Motor neuron (in vitro differentiated cells): Measurements from ENCODE around the gene SMIM43. TPM values are rescaled to one million over a fixed set of nuclear protein-coding genes. Genes with fewer than 3 reads are reported as not detected.

Experiments used
- ATAC-seq, 8 experiments: fragments of 200-7000 bp; cut with Tn5 transposase; replicated peaks in 6 of 8; 2 replicates each; pipeline ENCODE4 v1.8.0; 2021; ENCODE audit warnings: mild to moderate bottlenecking in 8 of 8, moderate library complexity in 8 of 8
- H3K27ac ChIP-seq, 2 donors: fragments of 250-450 bp; sonication (Bioruptor Pico); 2 replicates each; pipeline ENCODE4 v1.9.0; 2021; ENCODE audit warnings: antibody characterized with exemption in 2 of 2, mild to moderate bottlenecking in 2 of 2, moderate library complexity in 1 of 2
- H3K4me1 ChIP-seq, 2 donors: fragments of 250-450 bp; sonication (Bioruptor Pico); replicated peaks in 1 of 2; 2 replicates each; pipeline ENCODE4 v1.6.1; 2021; ENCODE audit warnings: antibody characterized with exemption in 2 of 2, mild to moderate bottlenecking in 2 of 2, moderate library complexity in 1 of 2
- H3K4me3 ChIP-seq, 5 donors: fragments of 250-450 bp; sonication (Bioruptor Pico); 2 replicates each; pipeline ENCODE4 v1.9.0; 2021; ENCODE audit warnings: antibody characterized with exemption in 5 of 5, mild to moderate bottlenecking in 5 of 5, moderate library complexity in 4 of 5
- WGBS, 10 experiments: fragments of 450-650 bp; shearing (Covaris generic); methylation state at CpG; one replicate each; pipeline ENCODE4 v1.0.0; 2022; 5-methylcytosine and 5-hydroxymethylcytosine counted together
- in situ Hi-C, 9 experiments: fragments of 400-800 bp; cut with MboI; loops; one replicate each; pipeline ENCODE4 v1.15.0; 2021; ENCODE audit warnings: low sequenced_read_pairs in 9 of 9, low pct_unique_long_range_greater_than_20kb in 2 of 9; ENCODE audit not compliant: unreplicated experiment in 9 of 9
- total RNA-seq, 8 experiments: library from RNA; unstranded; fragments of 300-600 nt; gene quantifications; 2 replicates each; pipeline versions ENCODE4 v1.2.3 to v1.2.4, GENCODE V29; 2022

Gene SMIM43
- total RNA-seq, 8 experiments from 2014 or later = 0.27 to 1.8 (median 0.84) TPM; not detected in 4

- no peaks in the 10 kb centered on the region for H3K4me1 ChIP-seq
- H3K4me3 ChIP-seq = no peak overlapping the region
- no peak for ATAC-seq
- 71 to 100% (median 92%) methylated on average over 1 of the region's 1 CpG; no CpG with 5 or more reads in 6 of the 10 experiments for WGBS, 10 experiments
- in situ Hi-C loops = loop anchor here in 1 of 9 experiments (25.0 kb wide), 1 partner anchor 262 kb away; no protein-coding TSS in a partner anchor
- H3K27ac ChIP-seq = no peak overlapping the region
These were observed 40.3 kb downstream of the SMIM43 start for GRCh38 chr4:121724671-121725070.

- Histone ChIP-seq H3K4me3 (no peak overlapping the region), H3K4me1 (no peaks in the 10 kb centered on the region), H3K27ac (no peak overlapping the region)
- in situ Hi-C loops = no loop called here
- WGBS, 10 experiments = 60 to 100% (median 100%) methylated on average over 1 of the region's 1 CpG; no CpG with 5 or more reads in 5 of the 10 experiments
- no peak for ATAC-seq
These were observed 43.3 kb downstream of the SMIM43 start for GRCh38 chr4:121721700-121722099.

- Histone ChIP-seq H3K27ac (no peak overlapping the region), H3K4me3 (no peak overlapping the region), H3K4me1 (no peaks in the 10 kb centered on the region)
- in situ Hi-C loops = no loop called here
- WGBS, 10 experiments = 0 to 100% (median 61%) methylated on average over 1 of the region's 1 CpG; no CpG with 5 or more reads in 2 of the 10 experiments
- ATAC-seq = no peak
These were observed 44.9 kb downstream of the SMIM43 start for GRCh38 chr4:121720109-121720508.

GRCh38 chr4:121717680-121718237 lies 47.2 kb downstream of the SMIM43 start:
- in situ Hi-C loops = no loop called here
- WGBS, 10 experiments = 50 to 100% (median 73%) methylated on average over 1 to 4 of the region's 4 CpGs
- no peaks in the 10 kb centered on the region for H3K4me1 ChIP-seq
- no peak overlapping the region for H3K27ac ChIP-seq
- no peak overlapping the region for H3K4me3 ChIP-seq
- no peak for ATAC-seq

- no peak for ATAC-seq
- H3K27ac ChIP-seq = no peak overlapping the region
- H3K4me1 ChIP-seq = peaks cover 0 to 3% of the 10 kb centered on the region in 2 donors
- 64 to 100% (median 93%) methylated on average over 1 to 4 of the region's 4 CpGs; no CpG with 5 or more reads in 1 of the 10 experiments for WGBS, 10 experiments
- H3K4me3 ChIP-seq = no peak overlapping the region
- in situ Hi-C loops = no loop called here
These were observed 50.4 kb downstream of the SMIM43 start for GRCh38 chr4:121714548-121714947.

GRCh38 chr4:121712783-121713182 lies 52.2 kb downstream of the SMIM43 start:
- Histone ChIP-seq H3K4me3 (no peak overlapping the region), H3K4me1 (peaks cover 0 to 3% of the 10 kb centered on the region in 2 donors), H3K27ac (no peak overlapping the region)
- ATAC-seq = no peak
- 55 to 100% (median 92%) methylated on average over 1 to 4 of the region's 4 CpGs; no CpG with 5 or more reads in 1 of the 10 experiments for WGBS, 10 experiments
- in situ Hi-C loops = no loop called here

GRCh38 chr4:121712001-121712651 lies 52.8 kb downstream of the SMIM43 start:
- H3K4me1 ChIP-seq = peaks cover 0 to 3% of the 10 kb centered on the region in 2 donors
- no peak overlapping the region for H3K27ac ChIP-seq
- WGBS, 10 experiments = 49 to 90% (median 63%) methylated on average over 3 to 6 of the region's 7 CpGs; no CpG with 5 or more reads in 1 of the 10 experiments
- in situ Hi-C loops = no loop called here
- ATAC-seq = peak in 2 of 8 experiments; percentile 5 to 6
- H3K4me3 ChIP-seq = peak overlapping the region in 2 of 5 donors; percentile 3 to 22

- Histone ChIP-seq H3K27ac (no peak overlapping the region), H3K4me1 (peaks cover 0 to 3% of the 10 kb centered on the region in 2 donors), H3K4me3 (peak overlapping the region in 3 of 5 donors; percentile 3 to 22 (median 10))
- WGBS, 10 experiments = 0 to 10% (median 0%) methylated on average over 1 to 12 of the region's 18 CpGs; no CpG with 5 or more reads in 2 of the 10 experiments
- in situ Hi-C loops = no loop called here
- peak; percentile 100 for ATAC-seq
These were observed 53.5 kb downstream of the SMIM43 start for GRCh38 chr4:121711263-121712000.

- Histone ChIP-seq H3K4me1 (peaks cover 0 to 3% of the 10 kb centered on the region in 2 donors), H3K4me3 (no peak overlapping the region), H3K27ac (no peak overlapping the region)
- no peak for ATAC-seq
- in situ Hi-C loops = no loop called here
- 50 to 100% (median 92%) methylated on average over 1 to 3 of the region's 3 CpGs; no CpG with 5 or more reads in 2 of the 10 experiments for WGBS, 10 experiments
These were observed 55.1 kb downstream of the SMIM43 start for GRCh38 chr4:121709766-121710405.

Other genes with a start within 250 kb of the SMIM43 start
- gene ANXA5, start 68.2 kb downstream of the SMIM43 start, total RNA-seq = 100 to 1,000 TPM in 4 of 8 experiments, 10 to 100 TPM in 4; 54.5 to 428 (median 132) TPM
- gene EXOSC9, start 36.2 kb upstream of the SMIM43 start, total RNA-seq = 10 to 100 TPM; 15.5 to 48.8 (median 24.8) TPM
- 10 to 100 TPM in 3 of 8 experiments, 1 to 10 TPM in 5; 1.5 to 65.6 (median 4.7) TPM for gene CCNA2, start 58.7 kb upstream of the SMIM43 start, total RNA-seq
- gene BBS7, start 105.3 kb upstream of the SMIM43 start, total RNA-seq = 10 to 100 TPM; 19.7 to 37.4 (median 28.5) TPM
- 1 to 10 TPM in 5 of 8 experiments, under 1 TPM in 1, not detected in 2; 0.41 to 7.0 (median 3.5) TPM for gene TRPC3, start 186.9 kb upstream of the SMIM43 start, total RNA-seq